HFFc6 (cell line): Measurements from ENCODE around the gene TMEM25. TPM values are rescaled to one million over a fixed set of nuclear protein-coding genes. Genes with fewer than 3 reads are reported as not detected.

Experiments
- DNase-seq: peaks from one replicate; pipeline ENCODE4 v3.0.0-alpha.2; 2018
- H3K27ac Mint-ChIP-seq: 2 replicates; pipeline ENCODE4 v1.8.0; 2020; ENCODE audit warnings: mild to moderate bottlenecking, mixed read lengths
- H3K27me3 Mint-ChIP-seq: 2 replicates; pipeline ENCODE4 v1.8.0; 2021; ENCODE audit warnings: mild to moderate bottlenecking, moderate library complexity, mixed read lengths; ENCODE audit not compliant: insufficient read depth
- H3K36me3 Mint-ChIP-seq: 2 replicates; pipeline ENCODE4 v1.8.0; 2021; ENCODE audit warnings: low read depth, mixed read lengths
- H3K4me1 Mint-ChIP-seq: 2 replicates; pipeline ENCODE4 v1.8.0; 2020; ENCODE audit warnings: low read depth, mixed read lengths
- H3K4me3 Mint-ChIP-seq: 2 replicates; pipeline ENCODE4 v1.8.0; 2020; ENCODE audit warnings: mild to moderate bottlenecking, moderate library complexity, mixed read lengths
- H3K9me3 Mint-ChIP-seq: 2 replicates; pipeline ENCODE4 v1.8.0; 2020; ENCODE audit warnings: mild to moderate bottlenecking, mixed read lengths
- CTCF ChIP-seq: fragments of 200-600 bp; sonication (generic); IDR thresholded peaks from 2 replicates; pipeline ENCODE4 v1.5.0; 2021; ENCODE audit warnings: antibody characterized with exemption, mild to moderate bottlenecking
- total RNA-seq, 6 experiments: library from RNA; stranded (reverse); fragmentation: NEBNext Ultra II Directional; extraction: Animal tissue kit (Norgen Biotek cat#: 25700); gene quantifications; 2 replicates in 1 of 6; 3 replicates in 5 of 6; pipeline ENCODE4 v1.2.3, GENCODE V29; 2021

Gene TMEM25
- total RNA-seq, 6 experiments from 2014 or later: 10.8 to 17.1 (median 14.0) TPM

- no peak overlapping the region; the same call in 1 of the 2 replicates for H3K27ac Mint-ChIP-seq
- no peaks in the 10 kb centered on the region for H3K9me3 Mint-ChIP-seq
- no peaks in the 10 kb centered on the region for H3K27me3 Mint-ChIP-seq
- DNase-seq: no peak
- H3K4me3 Mint-ChIP-seq: no peak overlapping the region
- peaks cover 9% of the 10 kb centered on the region; the same call in 1 of the 2 replicates for H3K36me3 Mint-ChIP-seq
- no peak for TF ChIP-seq CTCF
- H3K4me1 Mint-ChIP-seq: peaks cover 33% of the 10 kb centered on the region
Measured at GRCh38 chr11:118537409-118537980, 6.5 kb downstream of the TMEM25 start.

- DNase-seq: no peak
- Mint-ChIP-seq H3K27me3 (no peaks in the 10 kb centered on the region), H3K4me1 (peaks cover 16% of the 10 kb centered on the region), H3K27ac (no peak overlapping the region), H3K9me3 (no peaks in the 10 kb centered on the region), H3K4me3 (no peak overlapping the region), H3K36me3 (peaks cover 15% of the 10 kb centered on the region; the same call in 1 of the 2 replicates)
- no peak for TF ChIP-seq CTCF
Measured at GRCh38 chr11:118544010-118544646, 13.1 kb downstream of the TMEM25 start.

GRCh38 chr11:118544647-118545010, 13.6 kb downstream of the TMEM25 start:
- Mint-ChIP-seq H3K27me3 (no peaks in the 10 kb centered on the region), H3K4me1 (peaks cover 10% of the 10 kb centered on the region), H3K27ac (no peak overlapping the region), H3K9me3 (no peaks in the 10 kb centered on the region), H3K4me3 (no peak overlapping the region), H3K36me3 (peaks cover 15% of the 10 kb centered on the region; the same call in 1 of the 2 replicates)
- TF ChIP-seq CTCF: no peak
- DNase-seq: no peak

- Mint-ChIP-seq H3K27me3 (no peaks in the 10 kb centered on the region), H3K4me3 (no peak overlapping the region), H3K9me3 (no peaks in the 10 kb centered on the region), H3K4me1 (peaks cover 4% of the 10 kb centered on the region), H3K36me3 (peaks cover 10% of the 10 kb centered on the region; the same call in 1 of the 2 replicates), H3K27ac (no peak overlapping the region)
- no peak for TF ChIP-seq CTCF
- no peak for DNase-seq
Measured at GRCh38 chr11:118545533-118545932, 14.5 kb downstream of the TMEM25 start.

GRCh38 chr11:118547132-118547531, 16.1 kb downstream of the TMEM25 start:
- H3K4me1 Mint-ChIP-seq: no peaks in the 10 kb centered on the region
- H3K4me3 Mint-ChIP-seq: no peak overlapping the region
- no peak for TF ChIP-seq CTCF
- H3K9me3 Mint-ChIP-seq: no peaks in the 10 kb centered on the region
- no peaks in the 10 kb centered on the region for H3K27me3 Mint-ChIP-seq
- H3K27ac Mint-ChIP-seq: no peak overlapping the region
- H3K36me3 Mint-ChIP-seq: peaks cover 11% of the 10 kb centered on the region; the same call in 1 of the 2 replicates
- DNase-seq: no peak
